Spleen (tissue), 7 donors: ENCODE data around the gene UGCG.

ENCODE experiments used
- POLR2AphosphoS5 ChIP-seq, 3 donors: sonication (generic); formaldehyde crosslinking; IDR thresholded peaks; one replicate each; pipeline ENCODE4 v1.5.1; 2017; ENCODE audit warnings: antibody characterized with exemption in 3 of 3
- TF ChIP-seq, protein P1 (sequence below), 11 experiments: fragments of 200-600 bp in 7 of 11; fragments of 450-650 bp in 4 of 11; sonication (generic) in 4 of 11; IDR thresholded peaks in 8 of 11; conservative IDR thresholded peaks in 3 of 11; 1 replicate in 7 of 11; 2 replicates in 4 of 11; pipeline versions ENCODE4 v1.4.0 to v1.8.0; 2016 to 2021; ENCODE audit warnings: antibody characterized with exemption in 11 of 11, inconsistent platforms in 4 of 11, mild to moderate bottlenecking in 1 of 11
- donor health status: DM: no; HTN: no; CAD: no; lungs with moderate emphysema.
- donor health status: DM: no; HTN: no; CAD: no.
- donor health status: DM: no; HTN: no; CAD: no.

DNA sequence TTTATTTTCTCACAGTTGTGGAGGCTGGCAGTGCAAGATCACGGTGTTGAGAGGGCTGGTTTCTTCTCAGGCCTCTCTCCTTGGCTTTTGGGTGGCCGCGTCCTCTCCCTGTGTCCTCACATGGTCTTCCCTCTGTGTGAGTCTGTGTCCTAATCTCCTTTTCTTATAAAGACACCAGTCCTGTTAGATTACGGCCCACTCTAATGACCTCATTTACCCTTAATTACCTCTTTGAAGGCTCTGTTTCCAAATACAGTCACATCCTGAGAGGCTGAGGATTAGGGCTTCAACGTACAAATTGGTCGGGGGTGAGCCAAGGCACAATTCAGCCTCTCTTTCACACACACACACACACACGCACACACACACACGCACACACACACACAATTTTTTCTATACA lies 73.0 kb downstream of the UGCG start:
- no peak for TF ChIP-seq POLR2AphosphoS5 (IDR thresholded peaks at IDR 0.05)
- TF ChIP-seq, protein P1, sequence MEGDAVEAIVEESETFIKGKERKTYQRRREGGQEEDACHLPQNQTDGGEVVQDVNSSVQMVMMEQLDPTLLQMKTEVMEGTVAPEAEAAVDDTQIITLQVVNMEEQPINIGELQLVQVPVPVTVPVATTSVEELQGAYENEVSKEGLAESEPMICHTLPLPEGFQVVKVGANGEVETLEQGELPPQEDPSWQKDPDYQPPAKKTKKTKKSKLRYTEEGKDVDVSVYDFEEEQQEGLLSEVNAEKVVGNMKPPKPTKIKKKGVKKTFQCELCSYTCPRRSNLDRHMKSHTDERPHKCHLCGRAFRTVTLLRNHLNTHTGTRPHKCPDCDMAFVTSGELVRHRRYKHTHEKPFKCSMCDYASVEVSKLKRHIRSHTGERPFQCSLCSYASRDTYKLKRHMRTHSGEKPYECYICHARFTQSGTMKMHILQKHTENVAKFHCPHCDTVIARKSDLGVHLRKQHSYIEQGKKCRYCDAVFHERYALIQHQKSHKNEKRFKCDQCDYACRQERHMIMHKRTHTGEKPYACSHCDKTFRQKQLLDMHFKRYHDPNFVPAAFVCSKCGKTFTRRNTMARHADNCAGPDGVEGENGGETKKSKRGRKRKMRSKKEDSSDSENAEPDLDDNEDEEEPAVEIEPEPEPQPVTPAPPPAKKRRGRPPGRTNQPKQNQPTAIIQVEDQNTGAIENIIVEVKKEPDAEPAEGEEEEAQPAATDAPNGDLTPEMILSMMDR (IDR thresholded peaks at IDR 0.05 in 8 of 11, conservative IDR thresholded peaks at IDR 0.05 in 3 of 11), result no peak
